HS-5 (cell line): ENCODE results near the gene PHKA1.
"Not testable (repeated sequence)": the region's sequence is repeated elsewhere in the genome, so short reads cannot be mapped to it uniquely, and the experiment has no call there.

ENCODE experiments used
- DNase-seq: peaks from one replicate; pipeline ENCODE4 v3.0.0-alpha.2; 2012; ENCODE audit warnings: low read depth

Gene PHKA1

DNA sequence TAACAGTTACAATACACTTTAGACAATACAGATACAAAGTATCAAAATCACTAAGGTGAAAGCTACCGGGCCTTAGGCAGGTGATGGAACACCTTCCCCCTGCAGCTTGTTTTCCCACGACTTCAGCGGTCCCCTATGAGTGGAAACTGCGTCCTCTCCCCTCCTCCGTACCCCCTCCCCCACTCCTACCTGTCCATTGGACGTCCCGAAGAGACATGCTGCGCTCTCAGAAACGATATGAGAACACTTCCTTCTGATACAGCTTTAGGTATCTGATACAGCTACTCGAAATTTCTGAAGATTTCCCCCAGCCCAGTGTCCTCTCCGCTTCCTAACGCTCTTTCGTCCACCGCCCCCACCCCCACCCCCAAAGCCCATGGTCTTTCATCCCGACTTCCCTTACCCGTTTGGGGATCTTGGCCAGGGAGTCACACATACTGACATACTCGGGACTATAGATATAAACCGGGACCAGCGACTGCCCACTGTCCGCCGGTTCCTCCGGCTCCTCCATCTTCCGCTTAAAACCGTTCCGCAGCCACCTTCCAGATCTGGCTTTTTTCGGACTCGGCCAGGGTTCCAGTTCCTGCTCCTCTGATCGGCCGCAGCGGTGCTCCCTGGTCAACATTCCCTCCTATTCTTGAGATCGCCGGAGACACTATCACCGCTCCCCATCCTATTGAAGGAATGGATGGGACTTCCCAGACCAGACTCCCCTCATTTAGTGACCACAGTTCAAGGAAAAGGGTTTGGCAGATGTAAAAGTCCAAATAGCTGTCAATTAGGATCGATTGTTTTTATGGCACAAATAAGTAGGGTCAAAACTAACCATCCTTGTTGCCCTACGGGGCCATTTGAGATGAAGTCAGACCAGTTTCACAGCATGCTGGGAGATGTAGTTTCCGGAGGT is 141.6 kb downstream of the PHKA1 start, which contains the start of gene HDAC8:
TSS of gene HDAC8 (minus strand) at position 596 of the 910 bp plus-strand sequence. CDS start at position 514, 82 bp downstream.
- DNase-seq: peak; percentile 67

DNA sequence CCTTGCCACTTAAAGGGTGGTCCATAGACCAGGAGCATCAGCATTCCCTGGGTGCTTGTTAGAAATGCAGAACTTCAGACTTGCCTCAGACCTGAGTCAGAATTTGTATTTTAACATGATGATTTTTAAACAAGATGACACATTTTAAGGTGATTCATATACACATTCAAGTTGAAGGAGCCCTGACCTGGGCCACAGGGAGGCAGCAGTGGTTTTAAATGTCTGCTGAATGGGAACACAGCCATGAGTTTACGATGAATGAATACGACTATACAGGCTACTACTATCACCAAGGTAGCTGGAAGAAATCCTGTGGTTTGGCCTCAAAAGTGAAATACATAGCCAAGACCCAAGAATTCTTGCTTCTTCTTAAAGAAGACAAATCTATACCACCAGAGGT is 144.3 kb downstream of the PHKA1 start:
- DNase-seq: peak; percentile 34

- no peak for DNase-seq
These were observed 145.6 kb downstream of the PHKA1 start for GRCh38 chrX:72568406-72569092.

DNA sequence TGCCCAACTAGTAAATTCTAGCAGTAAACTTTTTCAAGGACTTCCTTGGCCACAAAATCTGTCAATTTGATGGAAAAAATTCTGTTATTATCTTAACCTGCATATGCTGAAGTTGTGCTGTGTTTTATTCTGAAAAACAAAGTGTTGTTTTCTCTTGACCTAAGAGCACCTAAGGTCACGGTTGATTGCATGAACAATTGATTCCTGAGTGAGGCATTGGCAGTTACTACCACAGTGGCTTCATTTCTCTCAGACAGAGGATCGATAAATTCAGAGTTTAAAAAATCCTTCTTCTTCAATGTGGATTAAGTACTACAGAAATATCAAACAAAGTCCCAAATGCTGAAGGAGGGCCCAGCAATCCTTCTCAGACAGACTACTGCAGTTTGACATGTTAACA is 147.7 kb downstream of the PHKA1 start:
- DNase-seq: no peak

DNA sequence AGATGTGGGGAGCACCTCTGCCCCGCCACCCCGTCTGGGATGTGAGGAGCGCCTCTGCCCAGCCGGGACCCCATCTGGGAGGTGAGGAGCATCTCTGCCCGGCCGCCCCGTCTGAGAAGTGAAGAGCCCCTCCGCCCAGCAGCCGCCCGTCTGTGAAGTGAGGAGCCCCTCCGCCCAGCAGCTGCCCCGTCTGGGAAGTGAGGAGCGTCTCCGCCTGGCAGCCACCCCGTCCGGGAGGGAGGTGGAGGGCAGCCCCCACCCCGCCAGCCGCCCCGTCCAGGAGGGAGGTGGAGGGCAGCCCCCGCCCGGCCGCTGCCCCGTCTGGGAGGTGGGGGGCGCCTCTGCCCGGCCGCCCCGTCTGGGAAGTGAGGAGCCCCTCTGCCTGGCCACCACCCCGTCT is 154.5 kb downstream of the PHKA1 start:
- DNase-seq: not testable (repeated sequence)

GRCh38 chrX:72554448-72555140 is 159.5 kb downstream of the PHKA1 start:
- DNase-seq: no peak

DNA sequence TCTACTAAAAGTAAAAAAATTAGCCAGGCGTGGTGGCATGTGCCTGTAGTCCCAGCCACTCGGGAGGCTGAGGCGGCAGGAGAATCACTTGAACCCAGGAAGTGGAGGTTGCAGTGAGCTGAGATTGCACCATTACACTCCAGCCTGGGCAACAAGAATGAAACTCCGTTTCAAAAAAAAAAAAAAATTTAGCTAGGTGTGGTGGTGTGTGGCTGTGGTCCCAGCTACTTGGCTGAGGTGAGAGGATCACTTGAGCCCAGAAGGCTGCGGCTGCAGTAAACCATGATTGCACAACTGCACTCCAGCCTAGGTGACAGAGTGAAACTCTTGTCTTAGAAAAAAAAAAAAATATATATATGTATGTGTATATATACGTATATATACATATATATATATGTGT is 161.7 kb downstream of the PHKA1 start:
- not testable (repeated sequence) for DNase-seq

DNA sequence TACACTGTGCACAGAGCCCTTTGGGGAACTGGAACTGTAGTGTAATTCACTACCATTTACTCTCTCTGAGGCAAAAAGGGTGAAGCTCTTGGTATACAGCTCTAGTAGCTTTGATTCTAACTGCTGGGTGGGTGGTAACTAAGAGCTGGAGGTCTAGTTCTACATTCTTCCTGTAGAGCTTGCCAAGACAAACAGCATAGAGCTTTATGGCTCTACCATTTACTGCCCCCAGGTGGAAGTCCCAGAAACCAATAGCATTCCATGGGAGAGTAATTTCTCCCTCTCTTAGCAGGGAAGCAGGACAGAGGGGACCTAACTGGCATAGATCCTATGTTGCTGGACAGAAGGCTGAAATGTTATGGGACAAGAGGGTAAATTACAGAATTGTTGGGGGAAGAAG is 168.1 kb downstream of the PHKA1 start:
- DNase-seq: no peak

GRCh38 chrX:72540318-72540717 is 173.8 kb downstream of the PHKA1 start:
- DNase-seq: no peak

GRCh38 chrX:72539822-72540221 is 174.3 kb downstream of the PHKA1 start:
- no peak for DNase-seq

DNA sequence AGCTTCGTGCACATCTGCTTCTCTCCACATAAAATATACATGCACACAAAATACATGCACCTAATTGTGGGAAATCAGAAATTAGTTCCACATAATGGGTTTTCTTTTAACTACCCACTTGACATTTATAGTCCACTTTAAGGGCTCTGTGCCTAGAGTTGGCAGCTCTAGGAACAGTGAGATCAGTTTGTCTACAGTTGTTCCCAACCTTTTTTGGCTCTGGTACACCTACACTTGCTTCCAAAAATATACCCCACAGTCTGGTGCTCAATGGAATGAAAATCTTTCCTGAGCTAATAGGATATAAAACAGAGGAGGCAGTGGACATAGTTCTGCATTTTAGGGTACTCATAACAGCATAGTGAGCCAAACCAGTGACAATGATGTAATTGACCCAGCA is 177.6 kb downstream of the PHKA1 start:
- no peak for DNase-seq

DNA sequence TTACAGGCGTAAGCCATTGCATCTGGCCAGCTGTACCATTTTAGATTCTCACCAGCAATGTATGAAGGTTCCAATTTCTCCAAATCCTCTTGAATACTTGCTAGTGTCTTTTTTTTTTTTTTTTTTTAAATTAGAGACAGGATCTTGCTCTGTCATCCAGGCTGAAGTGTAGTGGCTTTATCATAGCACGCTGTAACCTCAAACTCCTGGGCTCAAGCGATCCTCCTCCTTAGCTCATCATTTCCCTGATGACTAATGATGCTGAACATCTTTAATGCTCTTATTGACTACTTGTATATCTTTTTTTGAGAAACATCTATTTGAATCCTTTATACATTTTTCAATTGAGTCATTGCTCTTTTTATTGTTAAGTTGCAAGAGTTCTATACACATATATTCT is 181.7 kb downstream of the PHKA1 start:
- DNase-seq: peak; percentile 13
